IMR-90 (cell line): ENCODE measurements around the gene RBPJL. TPM values are rescaled to one million over a fixed set of nuclear protein-coding genes. Genes with fewer than 3 reads are reported as not detected.

Source experiments
- ATAC-seq: fragments of 200-7000 bp; cut with Tn5 transposase; 2 replicates; pipeline ENCODE4 v1.9.1; 2020; ENCODE audit warnings: low read depth, mild to moderate bottlenecking, moderate library complexity
- BruUV-seq: library from RNA; stranded (reverse); fragments of 400-500 nt; replicated peaks from 2 replicates; lab custom pipeline; 2021; lab: Mats Ljungman, UMichigan
- CTCF ChIA-PET: fragments of 300-600 bp; formaldehyde crosslinking; extraction: SDS; loops from one replicate; lab custom pipeline; 2021; ENCODE audit warnings: antibody characterized with exemption; lab: Yijun Ruan, JAX
- POLR2A ChIA-PET: fragments of 300-600 bp; sonication (Branson Sonifier 250); formaldehyde crosslinking; loops from one replicate; lab custom pipeline; 2022; ENCODE audit warnings: antibody characterized with exemption; ENCODE audit not compliant: unreplicated experiment; lab: Charles Lee
- DNase-seq: peaks from one replicate; pipeline ENCODE4 v3.0.0; 2013
- H2AFZ ChIP-seq: replicated peaks from 2 replicates; pipeline ENCODE3; 2013; ENCODE audit warnings: low read length, mild to moderate bottlenecking; ENCODE audit not compliant: poor library complexity
- H2AK5ac ChIP-seq: 2 replicates; pipeline ENCODE4 v1.6.1; 2013; ENCODE audit warnings: low read depth, low read length, inconsistent platforms
- H2AK9ac ChIP-seq: replicated peaks from 2 replicates; pipeline ENCODE3; 2013; ENCODE audit warnings: mild to moderate bottlenecking, low read depth, low read length, moderate library complexity; ENCODE audit not compliant: poor library complexity
- H2BK120ac ChIP-seq: 2 replicates; pipeline ENCODE4 v1.6.1; 2013; ENCODE audit warnings: low read depth, low read length, inconsistent platforms
- H2BK15ac ChIP-seq: 3 replicates; pipeline ENCODE4 v1.6.1; 2013; ENCODE audit warnings: low read depth, low read length, inconsistent platforms
- H2BK20ac ChIP-seq: 2 replicates; pipeline ENCODE4 v1.6.1; 2013; ENCODE audit warnings: low read depth, mild to moderate bottlenecking, inconsistent platforms, low read length, moderate library complexity
- H2BK5ac ChIP-seq: 2 replicates; pipeline ENCODE4 v1.6.1; 2013; ENCODE audit warnings: mild to moderate bottlenecking, low read depth, low read length, inconsistent platforms; ENCODE audit not compliant: poor library complexity, severe bottlenecking
- H3K14ac ChIP-seq: replicated peaks from 2 replicates; pipeline ENCODE4 v1.6.1; 2013; ENCODE audit warnings: low read depth, low read length, inconsistent platforms
- H3K18ac ChIP-seq: 2 replicates; pipeline ENCODE4 v1.6.1; 2013; ENCODE audit warnings: low read depth, low read length, control low read depth
- H3K23ac ChIP-seq: 2 replicates; pipeline ENCODE4 v1.6.1; 2013; ENCODE audit warnings: low read depth, low read length, inconsistent platforms
- H3K27ac ChIP-seq: 2 replicates; pipeline ENCODE4 v1.5.1; 2013; ENCODE audit warnings: mild to moderate bottlenecking, control low read depth, low read length; ENCODE audit not compliant: insufficient read depth
- H3K27me3 ChIP-seq: 2 replicates; pipeline ENCODE4 v1.6.1; 2013; ENCODE audit warnings: low read length; ENCODE audit not compliant: control insufficient read depth, insufficient read depth
- H3K36me3 ChIP-seq: 2 replicates; pipeline ENCODE4 v1.6.1; 2013; ENCODE audit warnings: low read length, mixed read lengths; ENCODE audit not compliant: control insufficient read depth, insufficient read depth
- H3K4ac ChIP-seq: 2 replicates; pipeline ENCODE4 v1.6.1; 2013; ENCODE audit warnings: low read depth, low read length, inconsistent platforms
- H3K4me1 ChIP-seq: 2 replicates; pipeline ENCODE4 v1.6.1; 2013; ENCODE audit warnings: low read length, mixed read lengths; ENCODE audit not compliant: control insufficient read depth, insufficient read depth
- H3K4me2 ChIP-seq: 2 replicates; pipeline ENCODE4 v1.6.1; 2013; ENCODE audit warnings: low read depth, mild to moderate bottlenecking, control low read depth, low read length, moderate library complexity
- H3K4me3 ChIP-seq: 2 replicates; pipeline ENCODE4 v1.5.1; 2013; ENCODE audit warnings: low read depth, mild to moderate bottlenecking, control low read depth, low read length, moderate library complexity; ENCODE audit not compliant: insufficient read depth
- H3K56ac ChIP-seq: 2 replicates; pipeline ENCODE4 v1.6.1; 2013; ENCODE audit warnings: low read length, inconsistent platforms; ENCODE audit not compliant: insufficient read depth; ENCODE audit errors: extremely low read depth
- H3K79me1 ChIP-seq, 2 experiments: 2 replicates each; pipeline ENCODE4 v1.6.1; 2013; ENCODE audit warnings: low read length in 2 of 2, inconsistent platforms in 1 of 2, low read depth in 1 of 2
- H3K9ac ChIP-seq: 2 replicates; pipeline ENCODE4 v1.6.1; 2013; ENCODE audit warnings: low read depth, low read length, control low read depth
- H3K9me1 ChIP-seq: 2 replicates; pipeline ENCODE4 v1.6.1; 2013; ENCODE audit warnings: low read length, inconsistent platforms; ENCODE audit not compliant: insufficient read depth
- H3K9me3 ChIP-seq: 2 replicates; pipeline ENCODE4 v1.6.1; 2013; ENCODE audit warnings: low read length; ENCODE audit not compliant: control insufficient read depth, insufficient read depth
- H4K20me1 ChIP-seq: 2 replicates; pipeline ENCODE4 v1.6.1; 2013; ENCODE audit warnings: low read length, inconsistent platforms; ENCODE audit not compliant: insufficient read depth
- H4K5ac ChIP-seq: 2 replicates; pipeline ENCODE4 v1.6.1; 2013; ENCODE audit warnings: mild to moderate bottlenecking, low read depth, low read length, control low read depth
- H4K8ac ChIP-seq, 2 experiments: 2 replicates each; pipeline ENCODE4 v1.6.1; 2013; ENCODE audit warnings: low read depth in 2 of 2, low read length in 2 of 2, control low read depth in 1 of 2, inconsistent platforms in 1 of 2
- H4K91ac ChIP-seq: 2 replicates; pipeline ENCODE4 v1.6.1; 2013; ENCODE audit warnings: low read depth, low read length, inconsistent platforms; ENCODE audit not compliant: insufficient read depth
- CEBPB ChIP-seq: IDR thresholded peaks from 2 replicates; pipeline ENCODE4 v1.6.1; 2012; ENCODE audit warnings: low read depth, low read length, improper control_type of control experiment
- CHD1 ChIP-seq: IDR thresholded peaks from 2 replicates; pipeline ENCODE4 v1.6.1; 2012; ENCODE audit warnings: low read depth, low read length, improper control_type of control experiment
- MAFK ChIP-seq: IDR thresholded peaks from 2 replicates; pipeline ENCODE4 v1.6.1; 2012; ENCODE audit warnings: low read depth, low read length, improper control_type of control experiment
- WGBS, 2 experiments: methylation state at CpG; one replicate each; pipeline versions ENCODE4 v1.1.5 to v1.1.7; 2013; ENCODE audit warnings: missing lambda C conversion rate in 2 of 2; ENCODE audit not compliant: insufficient read length in 1 of 2; ENCODE audit errors: extremely low coverage in 2 of 2; 5-methylcytosine and 5-hydroxymethylcytosine counted together
- dilution Hi-C: fragments of 300-500 bp; cut with HindIII; formaldehyde crosslinking; loops from one replicate; pipeline ENCODE4 v1.14.3; 2018; ENCODE audit warnings: low sequenced_read_pairs; ENCODE audit not compliant: unreplicated experiment
- in situ Hi-C: fragments of 300-500 bp; cut with MboI; formaldehyde crosslinking; loops from 3 replicates; pipeline ENCODE4 v1.14.3; 2019; ENCODE audit warnings: low sequenced_read_pairs, inconsistent platforms, mixed read lengths
- intact Hi-C: fragments of 100-400 bp; cut with micrococcal nuclease; formaldehyde crosslinking; loops from 2 replicates; pipeline ENCODE4 v1.10.0; 2022
- polyA plus RNA-seq, 3 experiments: library from polyadenylated mRNA; depleted of rRNA; stranded (reverse); fragments of >200 nt; gene quantifications; 2 replicates each; pipeline ENCODE4 v1.2.3, GENCODE V29; 2012; ENCODE audit warnings: low replicate concordance in 1 of 3
- total RNA-seq: library from RNA; depleted of rRNA; stranded (reverse); fragments of >200 nt; gene quantifications from 2 replicates; pipeline ENCODE4 v1.2.3, GENCODE V29; 2012
- TF ChIP-seq, protein P1 (sequence below): fragments of 150-350 bp; IDR thresholded peaks from 2 replicates; pipeline ENCODE4 v1.6.1; 2017; ENCODE audit warnings: mild to moderate bottlenecking, antibody characterized with exemption, low read length, low read depth
- TF ChIP-seq, protein P2 (sequence below): conservative IDR thresholded peaks from 2 replicates; pipeline ENCODE4 v1.5.1; 2012; ENCODE audit warnings: mild to moderate bottlenecking, low read depth, low read length, improper control_type of control experiment

RBPJL gene
- total and polyA plus RNA-seq, 2 of the 4 experiments (the other 2 are of a cell fraction) = not detected

DNA sequence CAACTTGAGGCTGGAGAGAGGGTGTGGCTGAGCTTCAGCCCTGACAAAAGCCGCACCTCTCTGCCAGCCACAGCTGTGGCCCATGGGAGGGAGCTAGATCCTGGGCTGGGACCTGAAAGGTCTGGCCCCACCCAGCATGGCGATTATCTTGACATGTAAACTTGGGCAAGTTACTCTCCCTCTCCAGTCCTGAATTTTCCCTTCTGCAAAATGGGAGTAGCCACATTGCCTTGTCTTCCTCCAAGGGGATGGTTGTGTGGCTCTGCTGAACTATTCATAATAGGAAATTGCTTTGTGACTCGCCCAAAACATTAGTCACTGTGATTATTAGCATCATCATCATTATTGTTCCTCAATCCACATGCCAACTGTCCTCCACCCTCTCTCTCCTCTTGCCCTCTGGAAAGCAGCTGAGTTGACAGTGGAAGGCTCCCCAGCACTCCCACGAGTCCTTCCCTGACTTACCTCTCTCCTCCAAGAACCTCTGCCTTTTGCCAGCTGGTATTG, 23.0 kb upstream of the RBPJL start (continued):
- TF ChIP-seq, protein P1, sequence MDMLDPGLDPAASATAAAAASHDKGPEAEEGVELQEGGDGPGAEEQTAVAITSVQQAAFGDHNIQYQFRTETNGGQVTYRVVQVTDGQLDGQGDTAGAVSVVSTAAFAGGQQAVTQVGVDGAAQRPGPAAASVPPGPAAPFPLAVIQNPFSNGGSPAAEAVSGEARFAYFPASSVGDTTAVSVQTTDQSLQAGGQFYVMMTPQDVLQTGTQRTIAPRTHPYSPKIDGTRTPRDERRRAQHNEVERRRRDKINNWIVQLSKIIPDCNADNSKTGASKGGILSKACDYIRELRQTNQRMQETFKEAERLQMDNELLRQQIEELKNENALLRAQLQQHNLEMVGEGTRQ = no peak
- no peak for TF ChIP-seq CEBPB

DNA sequence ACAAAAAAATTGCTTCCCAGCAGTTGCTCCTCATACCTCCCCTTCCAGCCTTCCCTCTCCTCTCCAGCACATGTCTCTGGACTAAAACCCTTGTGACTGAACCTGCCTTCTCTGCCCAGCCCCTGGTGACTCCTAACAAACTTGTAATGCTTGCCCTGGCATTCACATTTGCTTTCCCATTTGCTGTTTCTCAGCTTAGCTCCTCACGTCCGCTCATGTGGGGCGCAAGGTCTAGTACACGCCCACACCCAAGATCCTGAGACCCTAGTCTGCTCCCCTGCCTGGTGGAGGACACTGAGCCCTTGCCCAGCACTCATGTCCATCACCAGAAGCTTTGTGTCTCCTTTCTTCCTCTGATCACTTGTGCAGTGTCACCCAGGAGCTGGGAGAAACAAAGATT, 18.3 kb upstream of the RBPJL start:
- H2BK5ac ChIP-seq = no peak overlapping the region
- no peak overlapping the region for H2AFZ ChIP-seq
- no peaks in the 10 kb centered on the region for H3K4me1 ChIP-seq
- H3K27me3 ChIP-seq = peaks cover 31% of the 10 kb centered on the region
- ATAC-seq (no peak), DNase-seq (no peak)
- H3K36me3 ChIP-seq = no peaks in the 10 kb centered on the region
- H3K79me1 ChIP-seq = no peaks in the 10 kb centered on the region
- no peak overlapping the region for H3K18ac ChIP-seq
- no peak overlapping the region for H3K4me3 ChIP-seq
- H4K20me1 ChIP-seq = no peaks in the 10 kb centered on the region
- no peak overlapping the region for H2BK15ac ChIP-seq
- intact Hi-C loops (no loop called here), in situ Hi-C loops (loop anchor here (10.0 to 25.0 kb wide), 2 partner anchors 176 to 274 kb away; partner anchors contain the start of genes KCNS1, WFDC12 and WFDC5), dilution Hi-C loops (no loop called here)
- no peaks in the 10 kb centered on the region for H3K9me1 ChIP-seq
- no peak overlapping the region for H3K14ac ChIP-seq
- 85% methylated on average over 3 of the region's 4 CpGs; no CpG with 5 or more reads in 1 of the 2 experiments for WGBS, 2 experiments
- no peak overlapping the region for H3K4me2 ChIP-seq
- CTCF ChIA-PET = no interaction called here
- H2AK5ac ChIP-seq = no peak overlapping the region
- BruUV-seq = no TSS peak
- TF ChIP-seq CEBPB = no peak
- no peak for TF ChIP-seq MAFK
- TF ChIP-seq CHD1 = no peak
- TF ChIP-seq, protein P2, sequence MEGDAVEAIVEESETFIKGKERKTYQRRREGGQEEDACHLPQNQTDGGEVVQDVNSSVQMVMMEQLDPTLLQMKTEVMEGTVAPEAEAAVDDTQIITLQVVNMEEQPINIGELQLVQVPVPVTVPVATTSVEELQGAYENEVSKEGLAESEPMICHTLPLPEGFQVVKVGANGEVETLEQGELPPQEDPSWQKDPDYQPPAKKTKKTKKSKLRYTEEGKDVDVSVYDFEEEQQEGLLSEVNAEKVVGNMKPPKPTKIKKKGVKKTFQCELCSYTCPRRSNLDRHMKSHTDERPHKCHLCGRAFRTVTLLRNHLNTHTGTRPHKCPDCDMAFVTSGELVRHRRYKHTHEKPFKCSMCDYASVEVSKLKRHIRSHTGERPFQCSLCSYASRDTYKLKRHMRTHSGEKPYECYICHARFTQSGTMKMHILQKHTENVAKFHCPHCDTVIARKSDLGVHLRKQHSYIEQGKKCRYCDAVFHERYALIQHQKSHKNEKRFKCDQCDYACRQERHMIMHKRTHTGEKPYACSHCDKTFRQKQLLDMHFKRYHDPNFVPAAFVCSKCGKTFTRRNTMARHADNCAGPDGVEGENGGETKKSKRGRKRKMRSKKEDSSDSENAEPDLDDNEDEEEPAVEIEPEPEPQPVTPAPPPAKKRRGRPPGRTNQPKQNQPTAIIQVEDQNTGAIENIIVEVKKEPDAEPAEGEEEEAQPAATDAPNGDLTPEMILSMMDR = no peak
- H2AK9ac ChIP-seq = no peak overlapping the region
- H3K23ac ChIP-seq = no peak overlapping the region
- H2BK120ac ChIP-seq = no peak overlapping the region
- no peaks in the 10 kb centered on the region for H3K9me3 ChIP-seq
- no peak overlapping the region for H3K9ac ChIP-seq
- no peak overlapping the region for H4K8ac ChIP-seq
- no peak overlapping the region for H2BK20ac ChIP-seq
- H3K56ac ChIP-seq = no peak overlapping the region
- POLR2A ChIA-PET = no interaction called here
- no peak overlapping the region for H4K5ac ChIP-seq
- H4K91ac ChIP-seq = no peak overlapping the region
- no peak overlapping the region for H3K27ac ChIP-seq
- no peak overlapping the region for H3K4ac ChIP-seq
